GM23338 (cell line): Measurements from ENCODE around the gene CRTC1. TPM values are rescaled to one million over a fixed set of nuclear protein-coding genes. Genes with fewer than 3 reads are reported as not detected.

Source experiments
- ATAC-seq: fragments of 200-7000 bp; cut with Tn5 transposase; 3 replicates; pipeline ENCODE4 v1.9.1; 2020
- DNase-seq: peaks from one replicate; pipeline ENCODE4 v3.0.0-alpha.2; 2015; ENCODE audit warnings: low spot score
- H2AFZ ChIP-seq: fragments of 200-600 bp; sonication (generic); 2 replicates; pipeline ENCODE4 v1.8.0; 2016; ENCODE audit warnings: antibody characterized with exemption, mild to moderate bottlenecking, moderate library complexity
- H3F3A ChIP-seq: fragments of 200-600 bp; sonication (generic); replicated peaks from 2 replicates; pipeline ENCODE4 v1.8.0; 2017; ENCODE audit warnings: antibody characterized with exemption, mixed run types, low read depth
- H3K27ac ChIP-seq: fragments of 200-600 bp; sonication (generic); 2 replicates; pipeline ENCODE4 v1.6.1; 2016; ENCODE audit warnings: low read depth
- H3K27me3 ChIP-seq: fragments of 200-600 bp; sonication (generic); 2 replicates; pipeline ENCODE4 v1.8.0; 2016; ENCODE audit warnings: mild to moderate bottlenecking, mixed run types, moderate library complexity; ENCODE audit not compliant: insufficient read depth
- H3K36me3 ChIP-seq: fragments of 200-600 bp; sonication (generic); 2 replicates; pipeline ENCODE4 v1.8.0; 2016; ENCODE audit warnings: mild to moderate bottlenecking; ENCODE audit not compliant: insufficient read depth
- H3K4me1 ChIP-seq: fragments of 200-600 bp; sonication (generic); 2 replicates; pipeline ENCODE4 v1.8.0; 2016; ENCODE audit warnings: mild to moderate bottlenecking, moderate library complexity; ENCODE audit not compliant: insufficient read depth
- H3K4me2 ChIP-seq: fragments of 200-600 bp; sonication (generic); 2 replicates; pipeline ENCODE4 v1.7.1; 2017; ENCODE audit warnings: mixed run types
- H3K4me3 ChIP-seq: fragments of 200-600 bp; sonication (generic); 2 replicates; pipeline ENCODE4 v1.6.1; 2016; ENCODE audit warnings: mixed run types
- H3K79me2 ChIP-seq: fragments of 200-600 bp; sonication (generic); replicated peaks from 2 replicates; pipeline ENCODE4 v1.8.0; 2017; ENCODE audit warnings: mild to moderate bottlenecking; ENCODE audit not compliant: insufficient read depth
- H3K9me2 ChIP-seq: fragments of 200-600 bp; sonication (generic); 2 replicates; pipeline ENCODE4 v1.8.0; 2017; ENCODE audit not compliant: insufficient read depth
- H4K20me1 ChIP-seq: fragments of 200-600 bp; sonication (generic); replicated peaks from 2 replicates; pipeline ENCODE4 v1.8.0; 2017; ENCODE audit warnings: mild to moderate bottlenecking; ENCODE audit not compliant: insufficient read depth
- H3K27ac Mint-ChIP-seq: 2 replicates; pipeline ENCODE4 v1.8.0; 2020; ENCODE audit warnings: inconsistent platforms, mild to moderate bottlenecking, moderate library complexity, mixed read lengths
- H3K27me3 Mint-ChIP-seq: 3 replicates; pipeline ENCODE4 v1.8.0; 2022; ENCODE audit warnings: low read depth, mild to moderate bottlenecking, moderate library complexity, mixed read lengths, inconsistent platforms; ENCODE audit not compliant: insufficient read depth, poor library complexity
- H3K36me3 Mint-ChIP-seq: 3 replicates; pipeline ENCODE4 v1.8.0; 2021; ENCODE audit warnings: low read depth, mild to moderate bottlenecking, inconsistent platforms, moderate library complexity, mixed read lengths
- H3K4me1 Mint-ChIP-seq: 3 replicates; pipeline ENCODE4 v1.8.0; 2020; ENCODE audit warnings: mild to moderate bottlenecking, inconsistent platforms, mixed read lengths
- H3K4me3 Mint-ChIP-seq: 3 replicates; pipeline ENCODE4 v1.8.0; 2021; ENCODE audit warnings: moderate library complexity, mild to moderate bottlenecking, inconsistent platforms, mixed read lengths
- H3K9me3 Mint-ChIP-seq: 3 replicates; pipeline ENCODE4 v1.8.0; 2020; ENCODE audit warnings: moderate library complexity, mild to moderate bottlenecking, inconsistent platforms, mixed read lengths
- CTCF ChIP-seq, 2 experiments: fragments of 200-600 bp in 1 of 2; sonication (generic) in 1 of 2; conservative IDR thresholded peaks; 2 replicates each; pipeline versions ENCODE4 v1.5.1 to v1.6.1; 2016 to 2017; ENCODE audit warnings: antibody characterized with exemption in 2 of 2, low read depth in 2 of 2, mild to moderate bottlenecking in 2 of 2, moderate library complexity in 1 of 2
- EZH2 ChIP-seq: fragments of 200-600 bp; sonication (generic); IDR thresholded peaks from one replicate; pipeline ENCODE4 v1.8.0; 2017; ENCODE audit warnings: antibody characterized with exemption, mild to moderate bottlenecking, low read depth; ENCODE audit not compliant: unreplicated experiment
- NANOG ChIP-seq: IDR thresholded peaks from 2 replicates; pipeline ENCODE4 v1.6.1; 2016; ENCODE audit warnings: antibody characterized with exemption, borderline replicate concordance
- REST ChIP-seq: IDR thresholded peaks from one replicate; pipeline ENCODE4 v1.6.1; 2018; ENCODE audit warnings: antibody characterized with exemption; ENCODE audit not compliant: unreplicated experiment
- ZNF114 ChIP-seq: fragments of 250-450 bp; sonication (Bioruptor Pico); IDR thresholded peaks from 2 replicates; pipeline ENCODE4 v1.5.0; 2020; ENCODE audit warnings: mild to moderate bottlenecking, moderate library complexity
- ZNF331 ChIP-seq: fragments of 250-450 bp; sonication (Bioruptor Pico); IDR thresholded peaks from 2 replicates; pipeline ENCODE4 v1.5.0; 2020; ENCODE audit warnings: low read depth, mild to moderate bottlenecking, moderate library complexity
- ZNF462 ChIP-seq: fragments of 250-450 bp; sonication (Bioruptor Pico); IDR thresholded peaks from 2 replicates; pipeline ENCODE4 v1.5.0; 2020; ENCODE audit warnings: mild to moderate bottlenecking, moderate library complexity
- polyA plus RNA-seq: library from polyadenylated mRNA; unstranded; fragments of >200 nt; fragmentation: Nextera tagmentation; extraction: Ambion mirVana; gene quantifications from 2 replicates; pipeline ENCODE4 v1.2.1, GENCODE V29; 2016
- total RNA-seq: library from RNA; depleted of rRNA; stranded (reverse); fragments of >200 nt; shearing (Covaris generic); gene quantifications from 2 replicates; pipeline ENCODE4 v1.2.3, GENCODE V29; 2014

The CRTC1 gene
- total and polyA plus RNA-seq, 2 experiments from 2014 or later, result 5.4 to 8.4 TPM

GRCh38 chr19:18798384-18799352 lies 115.2 kb downstream of the CRTC1 start:
- Histone ChIP-seq H3K27me3 (peaks cover 79% of the 10 kb centered on the region), H3K36me3 (no peaks in the 10 kb centered on the region), H4K20me1 (0 out of 2 replicates have a peak, but pooled peaks cover 5% of the 10 kb centered on the region), H3K4me1 (no peaks in the 10 kb centered on the region), H3K27ac (no peak overlapping the region), H2AFZ (no peak overlapping the region), H3K4me2 (no peak overlapping the region), H3K4me3 (no peak overlapping the region), H3K79me2 (no peaks in the 10 kb centered on the region), H3F3A (no peaks in the 10 kb centered on the region), H3K9me2 (no peaks in the 10 kb centered on the region)
- no peak overlapping the region for H3K27ac Mint-ChIP-seq
- DNase-seq, result peak; percentile 75
- H3K4me1 Mint-ChIP-seq, result no peaks in the 10 kb centered on the region
- no peaks in the 10 kb centered on the region for H3K36me3 Mint-ChIP-seq
- H3K27me3 Mint-ChIP-seq, result peaks cover 42% of the 10 kb centered on the region
- H3K9me3 Mint-ChIP-seq, result peaks cover 3% of the 10 kb centered on the region
- peak; percentile 70 for ATAC-seq
- no peak overlapping the region for H3K4me3 Mint-ChIP-seq
- TF ChIP-seq CTCF (conservative IDR thresholded peaks at IDR 0.05; ENCODE audit: low read depth in 2 of 2) (peak; percentile 36 to 39; a peak in 3 of 4 replicates), EZH2 (no peak)

- H3K9me3 Mint-ChIP-seq, result peaks cover 3% of the 10 kb centered on the region
- ATAC-seq, result no peak
- H3K27me3 Mint-ChIP-seq, result peaks cover 44% of the 10 kb centered on the region
- TF ChIP-seq NANOG (no peak), REST (no peak), ZNF114 (CRISPR knock-in tag) (no peak), ZNF462 (CRISPR knock-in tag) (no peak), ZNF331 (no peak)
Measured at GRCh38 chr19:18799389-18799970, 116.0 kb downstream of the CRTC1 start.

More at GRCh38 chr19:18799389-18799970, 116.0 kb downstream of the CRTC1 start:
- Histone ChIP-seq H2AFZ (no peak overlapping the region), H3K79me2 (no peaks in the 10 kb centered on the region), H3F3A (no peaks in the 10 kb centered on the region), H3K9me2 (no peaks in the 10 kb centered on the region), H3K36me3 (no peaks in the 10 kb centered on the region), H4K20me1 (no peaks in the 10 kb centered on the region), H3K27me3 (peaks cover 73% of the 10 kb centered on the region), H3K27ac (no peak overlapping the region), H3K4me3 (no peak overlapping the region), H3K4me2 (no peak overlapping the region), H3K4me1 (no peaks in the 10 kb centered on the region)
- DNase-seq, result no peak
- Mint-ChIP-seq H3K36me3 (no peaks in the 10 kb centered on the region), H3K4me1 (no peaks in the 10 kb centered on the region), H3K27ac (no peak overlapping the region), H3K4me3 (no peak overlapping the region)
